GM19397 (cell line): ENCODE data around the gene GJE1.
"Not testable (repeated sequence)": the region's sequence is repeated elsewhere in the genome, so short reads cannot be mapped to it uniquely, and the experiment has no call there.

Experiments used
- ATAC-seq: cut with Tn5 transposase; IDR thresholded peaks from one replicate; pipeline ENCODE4 v1.9.1; 2021; ENCODE audit warnings: mild to moderate bottlenecking, moderate library complexity; ENCODE audit not compliant: unreplicated experiment

The GJE1 gene, protein sequence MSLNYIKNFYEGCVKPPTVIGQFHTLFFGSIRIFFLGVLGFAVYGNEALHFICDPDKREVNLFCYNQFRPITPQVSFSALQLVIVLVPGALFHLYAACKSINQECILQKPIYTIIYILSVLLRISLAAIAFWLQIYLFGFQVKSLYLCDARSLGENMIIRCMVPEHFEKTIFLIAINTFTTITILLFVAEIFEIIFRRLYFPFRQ

DNA sequence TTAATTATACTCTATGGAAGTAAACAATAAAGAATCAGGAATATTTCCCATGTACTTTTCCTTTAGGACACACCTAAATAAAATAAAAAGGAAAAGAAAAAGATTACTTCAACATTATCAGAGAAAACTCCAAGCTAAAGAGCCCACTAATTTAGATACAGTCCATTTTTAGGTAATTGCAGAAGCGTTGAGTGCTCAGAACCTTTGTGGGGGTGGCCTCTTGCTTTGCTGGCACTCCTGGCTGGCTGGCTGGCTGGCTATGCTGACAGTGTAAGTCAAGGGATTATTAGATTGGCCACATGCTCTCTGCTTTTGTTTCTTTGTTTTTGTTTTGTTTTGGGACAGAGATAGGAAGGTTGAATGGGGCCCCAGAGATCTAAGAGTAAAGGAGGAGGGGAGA lies at the start of gene GJE1:
Gene GJE1 (plus strand): TSS at position 301 of the 400 bp plus-strand sequence. CDS start 234 bp downstream, outside the sequence.
- ATAC-seq, result no peak

- ATAC-seq, result no peak
Observed at GRCh38 chr6:142087950-142088857, 44.5 kb upstream of the GJE1 start.

- ATAC-seq, result no peak
Observed at GRCh38 chr6:142088858-142089216, 43.9 kb upstream of the GJE1 start.

DNA sequence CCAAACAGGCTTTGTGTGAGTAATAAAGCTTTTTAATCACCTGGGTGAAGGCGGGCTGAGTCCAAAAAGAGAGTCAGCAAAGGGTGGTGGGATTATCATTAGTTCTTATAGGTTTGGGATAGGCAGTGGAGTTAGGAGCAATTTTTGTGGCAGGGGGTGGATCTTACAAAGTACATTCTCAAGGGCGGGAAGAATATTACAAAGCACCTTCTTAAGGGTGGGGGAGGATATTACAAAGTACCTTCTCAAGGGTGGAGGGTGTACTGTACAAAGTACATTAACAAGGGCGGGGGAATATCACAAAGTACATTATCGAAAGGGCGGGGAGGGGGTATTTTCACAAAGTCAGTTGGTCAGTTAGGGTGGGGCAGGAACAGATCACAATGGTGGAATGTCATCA lies 27.9 kb upstream of the GJE1 start:
- ATAC-seq, result not testable (repeated sequence)

- ATAC-seq, result not testable (repeated sequence)
Observed at GRCh38 chr6:142110820-142111219, 21.9 kb upstream of the GJE1 start.

DNA sequence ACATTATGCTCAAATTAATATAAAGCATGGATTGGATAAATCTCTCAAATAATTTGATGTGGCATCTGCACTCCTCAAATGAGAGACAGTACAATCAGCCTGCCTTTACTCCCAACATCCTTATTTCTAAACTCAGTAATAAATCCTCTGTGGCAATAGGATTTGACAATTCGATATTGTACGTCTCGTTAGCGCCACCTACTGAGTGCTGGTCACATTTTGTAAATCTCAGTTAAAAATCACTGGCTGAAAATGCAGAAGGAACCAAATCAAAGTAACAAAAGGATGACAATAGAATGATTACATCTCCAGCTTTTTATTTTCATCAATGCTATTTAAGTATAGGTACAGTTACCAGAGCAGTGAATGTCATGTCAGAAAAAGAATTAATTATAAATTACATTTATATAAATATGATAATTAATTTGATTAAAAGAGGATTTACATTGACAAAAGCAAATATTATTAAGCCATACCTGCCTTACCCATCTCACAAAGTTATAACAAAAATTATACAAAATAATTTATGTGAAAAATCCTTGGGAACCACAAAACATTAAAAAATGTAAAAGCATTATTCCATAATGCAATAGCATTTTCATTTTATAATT lies 20.2 kb upstream of the GJE1 start:
- no peak for ATAC-seq

DNA sequence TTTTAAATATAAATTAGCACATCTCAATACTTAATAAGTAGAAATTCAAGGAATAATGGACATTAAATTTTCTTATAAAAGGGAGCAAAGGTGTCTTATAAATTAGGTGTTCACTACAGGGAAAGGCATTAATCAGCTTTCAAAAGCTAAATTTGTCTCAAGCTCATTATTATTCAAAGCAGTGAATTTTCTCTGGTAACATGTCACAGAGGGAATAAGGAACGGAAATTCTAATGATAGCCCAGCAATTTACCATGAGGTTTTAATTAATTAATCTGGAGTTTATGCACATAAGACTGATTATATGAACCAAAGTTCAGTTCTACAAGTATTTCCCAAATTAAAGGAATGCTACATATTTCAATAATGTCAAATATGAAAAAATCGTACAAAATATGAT lies 15.4 kb upstream of the GJE1 start:
- no peak for ATAC-seq

GRCh38 chr6:142118328-142118727 lies 14.4 kb upstream of the GJE1 start:
- ATAC-seq, result no peak

DNA sequence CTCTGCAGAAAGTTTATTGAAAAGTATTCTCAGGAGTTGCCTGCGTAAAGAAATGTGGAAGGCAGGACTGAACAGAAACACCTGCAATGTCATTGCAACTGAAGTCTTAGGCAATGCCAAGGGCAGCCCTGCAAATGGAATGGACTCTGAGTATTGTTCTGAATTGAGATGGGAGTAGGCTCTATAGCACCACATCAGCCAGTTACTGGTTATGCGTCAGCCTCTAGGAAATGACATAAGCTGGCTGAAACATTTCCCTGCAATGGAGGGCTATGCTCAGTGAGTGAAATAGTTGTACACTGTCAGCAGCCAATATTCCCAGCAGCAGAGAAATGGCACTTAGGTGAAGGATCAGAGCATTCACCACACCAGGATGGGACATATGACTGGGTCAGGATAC lies 13.8 kb upstream of the GJE1 start:
- ATAC-seq, result no peak

DNA sequence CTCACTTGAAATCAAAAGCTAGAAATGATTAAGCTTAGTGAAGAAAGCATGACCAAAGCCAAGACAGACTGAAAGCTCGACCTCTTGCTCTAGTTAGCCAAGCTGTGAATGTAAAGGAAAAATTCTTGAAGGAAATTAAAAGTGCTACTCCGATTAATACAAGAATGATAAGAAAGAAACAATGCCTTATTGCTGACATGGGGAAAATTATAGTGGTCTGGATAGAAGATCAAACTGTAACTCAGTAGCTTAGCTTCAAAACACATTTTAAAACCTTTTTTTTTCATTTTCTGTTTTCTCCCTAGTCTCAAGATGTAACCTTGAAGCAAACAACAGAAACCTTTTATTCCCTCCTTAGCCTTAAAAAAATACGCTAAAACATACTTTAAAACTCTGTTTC lies 11.4 kb upstream of the GJE1 start:
- no peak for ATAC-seq

DNA sequence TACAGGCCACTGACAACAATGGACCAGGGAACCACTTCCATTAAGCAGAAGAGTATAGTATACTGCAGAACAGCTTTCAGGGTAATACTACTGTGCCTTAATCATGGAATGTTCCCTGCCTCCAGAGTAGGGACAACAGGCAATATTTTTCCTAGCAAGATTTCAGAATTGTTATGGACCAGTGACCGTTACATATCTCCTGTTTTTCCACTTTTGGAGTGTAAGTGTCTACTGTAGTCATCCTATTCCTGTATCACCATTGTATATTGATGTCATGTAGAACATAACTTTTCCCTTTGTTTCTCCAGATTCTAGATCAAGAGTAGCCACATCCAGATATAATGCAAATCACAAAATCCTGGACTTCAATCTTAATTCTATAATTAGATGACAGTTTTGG lies 1.9 kb upstream of the GJE1 start:
- ATAC-seq, result no peak

GRCh38 chr6:142138876-142139275 lies 6.2 kb downstream of the GJE1 start:
- no peak for ATAC-seq

- not testable (repeated sequence) for ATAC-seq
Observed at GRCh38 chr6:142141531-142141930, 8.8 kb downstream of the GJE1 start.

- peak; percentile 100 for ATAC-seq
Observed at GRCh38 chr6:142146828-142147662, 14.3 kb downstream of the GJE1 start, which contains the start of the genes NMBR and VTA1. TSS of gene NMBR (minus strand) at chr6:142147122. CDS start at chr6:142088658, 58,464 bp downstream. TSS of gene VTA1 (plus strand) at chr6:142147263. CDS start at chr6:142147288, 25 bp downstream.

DNA sequence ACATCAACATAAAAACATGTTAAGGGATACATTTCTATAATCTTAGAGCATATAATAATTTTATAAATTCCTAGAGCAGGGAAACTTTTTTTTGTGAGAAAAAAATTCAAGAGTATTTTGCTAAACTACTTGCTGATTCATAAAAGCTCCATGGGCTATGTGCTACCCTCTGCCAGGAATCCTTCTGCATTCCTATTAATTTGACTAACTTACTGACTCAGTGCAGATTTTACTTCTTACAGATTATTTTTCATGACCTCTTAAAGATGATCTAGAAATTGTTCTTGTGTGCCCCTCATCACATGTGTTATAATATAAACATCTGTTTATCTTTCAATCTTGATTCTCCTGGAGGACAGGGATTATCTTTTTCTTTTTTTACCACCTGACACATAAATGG lies 20.0 kb downstream of the GJE1 start:
- ATAC-seq, result no peak

DNA sequence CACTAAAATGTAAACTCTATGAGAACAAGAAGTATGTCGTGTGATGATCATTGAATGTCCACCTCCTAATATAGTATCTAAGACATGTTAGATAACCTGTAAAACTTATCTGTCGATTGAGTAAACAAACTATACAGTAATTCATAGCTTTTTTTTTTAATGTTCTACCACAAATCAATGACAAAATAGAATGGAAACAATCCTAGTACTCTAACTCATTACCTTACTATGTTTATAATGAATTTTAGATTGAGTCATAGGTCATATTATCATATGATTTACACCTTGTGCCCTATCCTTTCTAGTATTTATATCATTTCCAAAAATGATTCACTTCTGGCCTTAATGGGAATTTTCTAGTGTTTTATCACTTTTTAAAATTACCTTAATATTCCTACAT lies 20.5 kb downstream of the GJE1 start:
- no peak for ATAC-seq

DNA sequence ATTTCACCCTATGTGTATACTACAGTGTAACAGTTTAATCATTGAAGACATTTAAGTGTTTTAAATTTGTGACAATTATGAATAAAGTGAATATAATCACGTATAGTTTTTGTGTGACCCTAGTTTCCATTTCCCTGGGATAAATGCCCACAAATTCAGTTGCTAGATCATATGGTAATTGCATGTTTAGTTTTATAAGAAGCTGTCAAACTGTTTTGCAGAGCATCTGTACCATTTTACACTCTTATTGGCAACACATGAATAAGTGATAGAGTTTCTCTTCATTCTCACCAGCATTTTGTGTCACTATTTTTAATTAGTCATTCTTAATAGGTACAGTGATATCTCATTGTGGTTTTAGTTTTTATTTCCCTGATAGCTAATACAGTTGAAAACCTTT lies 21.6 kb downstream of the GJE1 start:
- ATAC-seq, result no peak

- no peak for ATAC-seq
Observed at GRCh38 chr6:142155091-142155490, 22.4 kb downstream of the GJE1 start.

GRCh38 chr6:142155895-142156757 lies 23.4 kb downstream of the GJE1 start:
- peak; percentile 74 for ATAC-seq

DNA sequence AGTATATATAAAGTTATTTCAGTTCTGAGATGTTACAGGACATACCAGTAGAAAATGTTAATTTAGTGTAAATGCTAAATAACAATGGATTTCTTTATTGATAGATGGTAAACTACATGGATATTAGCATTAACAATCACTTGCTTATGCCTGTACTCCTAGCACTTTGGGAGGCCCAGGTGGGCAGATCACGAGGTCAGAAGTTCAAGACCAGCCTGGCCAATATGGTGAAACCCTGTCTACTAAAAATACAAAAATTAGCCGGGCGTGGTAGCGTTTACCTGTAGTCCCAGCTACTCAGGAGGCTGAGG lies 24.0 kb downstream of the GJE1 start:
- ATAC-seq, result not testable (repeated sequence)
